ENCODE results near the gene RIPOR3. TPM values are rescaled to one million over a fixed set of nuclear protein-coding genes. Genes with fewer than 3 reads are reported as not detected.
"Not testable (repeated sequence)": the region's sequence is repeated elsewhere in the genome, so short reads cannot be mapped to it uniquely, and the experiment has no call there.

The RIPOR3 gene
- polyA plus RNA-seq, 1 donor from 2014 or later = not detected

- no peak for TF ChIP-seq REST (IDR thresholded peaks at IDR 0.05; ENCODE audit: borderline replicate concordance)
- TF ChIP-seq SMC3 (conservative IDR thresholded peaks at IDR 0.05; ENCODE audit: poor library complexity) = no peak
- TF ChIP-seq EZH2 (IDR thresholded peaks at IDR 0.05; ENCODE audit: borderline replicate concordance, insufficient read depth, low read length, poor library complexity, severe bottlenecking) = no peak
- no peak for TF ChIP-seq MXI1 (conservative IDR thresholded peaks at IDR 0.05; ENCODE audit: poor library complexity, severe bottlenecking)
- TF ChIP-seq RAD21 (conservative IDR thresholded peaks at IDR 0.05) = no peak
- no peak for TF ChIP-seq CTCF (IDR thresholded peaks at IDR 0.05; ENCODE audit: poor library complexity, severe bottlenecking)
- no peak for TF ChIP-seq TAF1 (IDR thresholded peaks at IDR 0.05; ENCODE audit: low read depth)
- no peak for TF ChIP-seq EP300 (conservative IDR thresholded peaks at IDR 0.05; ENCODE audit: poor library complexity, severe bottlenecking)
- no peak for TF ChIP-seq POLR2AphosphoS5 (IDR thresholded peaks at IDR 0.05)
- H3K9me3 ChIP-seq (ENCODE audit: low read length) = no peaks in the 10 kb centered on the region
- H3K27ac ChIP-seq (ENCODE audit: low read length) = no peak overlapping the region
- H3K4me3 ChIP-seq (ENCODE audit: low read length) = no peak overlapping the region
- H2AFZ ChIP-seq (ENCODE audit: low read depth, low read length) = no peak overlapping the region
- H3K9me2 ChIP-seq (ENCODE audit: insufficient read depth, low read length) = no peaks in the 10 kb centered on the region
- no peaks in the 10 kb centered on the region for H3F3A ChIP-seq (ENCODE audit: insufficient read depth, low read length, poor library complexity, severe bottlenecking)
- H3K4me2 ChIP-seq (ENCODE audit: low read length) = no peak overlapping the region
- no peaks in the 10 kb centered on the region for H3K79me2 ChIP-seq (replicated peaks; ENCODE audit: insufficient read depth, low read length)
- no peaks in the 10 kb centered on the region for H3K36me3 ChIP-seq (ENCODE audit: insufficient read depth, low read length)
- H3K9ac ChIP-seq (ENCODE audit: low read length) = no peak overlapping the region
- H3K27me3 ChIP-seq (ENCODE audit: insufficient read depth, low read depth, low read length) = no peaks in the 10 kb centered on the region
- H4K20me1 ChIP-seq (ENCODE audit: insufficient read depth) = no peaks in the 10 kb centered on the region
Measured at GRCh38 chr20:50704971-50705370, 13.6 kb upstream of the RIPOR3 start.

- H3K4me3 ChIP-seq (ENCODE audit: low read length) = no peak overlapping the region
- no peaks in the 10 kb centered on the region for H3F3A ChIP-seq (ENCODE audit: insufficient read depth, low read length, poor library complexity, severe bottlenecking)
- H3K27me3 ChIP-seq (ENCODE audit: insufficient read depth, low read depth, low read length) = no peaks in the 10 kb centered on the region
- no peaks in the 10 kb centered on the region for H4K20me1 ChIP-seq (ENCODE audit: insufficient read depth)
- H3K9ac ChIP-seq (ENCODE audit: low read length) = no peak overlapping the region
- no peaks in the 10 kb centered on the region for H3K9me2 ChIP-seq (ENCODE audit: insufficient read depth, low read length)
- no peaks in the 10 kb centered on the region for H3K36me3 ChIP-seq (ENCODE audit: insufficient read depth, low read length)
- no peak overlapping the region for H3K27ac ChIP-seq (ENCODE audit: low read length)
- no peaks in the 10 kb centered on the region for H3K79me2 ChIP-seq (replicated peaks; ENCODE audit: insufficient read depth, low read length)
- H2AFZ ChIP-seq (ENCODE audit: low read depth, low read length) = no peak overlapping the region
- H3K4me2 ChIP-seq (ENCODE audit: low read length) = no peak overlapping the region
- no peak for TF ChIP-seq EP300 (conservative IDR thresholded peaks at IDR 0.05; ENCODE audit: poor library complexity, severe bottlenecking)
- no peak for TF ChIP-seq POLR2AphosphoS5 (IDR thresholded peaks at IDR 0.05)
- no peak for TF ChIP-seq RAD21 (conservative IDR thresholded peaks at IDR 0.05)
- no peak for TF ChIP-seq EZH2 (IDR thresholded peaks at IDR 0.05; ENCODE audit: borderline replicate concordance, insufficient read depth, low read length, poor library complexity, severe bottlenecking)
- no peak for TF ChIP-seq MXI1 (conservative IDR thresholded peaks at IDR 0.05; ENCODE audit: poor library complexity, severe bottlenecking)
- no peak for TF ChIP-seq REST (IDR thresholded peaks at IDR 0.05; ENCODE audit: borderline replicate concordance)
- no peak for TF ChIP-seq TAF1 (IDR thresholded peaks at IDR 0.05; ENCODE audit: low read depth)
- TF ChIP-seq CTCF (IDR thresholded peaks at IDR 0.05; ENCODE audit: poor library complexity, severe bottlenecking) = no peak
- TF ChIP-seq SMC3 (conservative IDR thresholded peaks at IDR 0.05; ENCODE audit: poor library complexity) = no peak
- H3K9me3 ChIP-seq (ENCODE audit: low read length) = no peaks in the 10 kb centered on the region
Measured at GRCh38 chr20:50704514-50704913, 13.2 kb upstream of the RIPOR3 start.

- not testable (repeated sequence) for H3K79me2 ChIP-seq (replicated peaks; ENCODE audit: insufficient read depth, low read length); H3F3A ChIP-seq (ENCODE audit: insufficient read depth, low read length, poor library complexity, severe bottlenecking); H4K20me1 ChIP-seq (ENCODE audit: insufficient read depth); H3K9me2 ChIP-seq (ENCODE audit: insufficient read depth, low read length); H3K9me3 ChIP-seq (ENCODE audit: low read length); H3K36me3 ChIP-seq (ENCODE audit: insufficient read depth, low read length); H3K9ac ChIP-seq (ENCODE audit: low read length); H3K27ac ChIP-seq (ENCODE audit: low read length); H3K4me3 ChIP-seq (ENCODE audit: low read length); H3K27me3 ChIP-seq (ENCODE audit: insufficient read depth, low read depth, low read length); H3K4me2 ChIP-seq (ENCODE audit: low read length); H2AFZ ChIP-seq (ENCODE audit: low read depth, low read length)
Measured at GRCh38 chr20:50703651-50704438, 12.5 kb upstream of the RIPOR3 start.
